HepG2 (cell line): ENCODE results near the gene ANKRD44. TPM values are rescaled to one million over a fixed set of nuclear protein-coding genes. Genes with fewer than 3 reads are reported as not detected.

Experiments
- ATAC-seq: fragments of 200-7000 bp; cut with Tn5 transposase; 3 replicates; pipeline ENCODE4 v1.9.1; 2020; ENCODE audit warnings: mild to moderate bottlenecking, moderate library complexity
- BruUV-seq: library from RNA; stranded (reverse); fragments of 400-500 nt; replicated peaks from 2 replicates; lab custom pipeline; 2021; lab: Mats Ljungman, UMichigan
- CTCF ChIA-PET: fragments of 300-600 bp; formaldehyde crosslinking; extraction: SDS; loops from one replicate; lab custom pipeline; 2021; ENCODE audit warnings: low total read pairs, inconsistent platforms, low intra/inter-chr PET ratio; lab: Yijun Ruan, JAX
- POLR2A ChIA-PET: fragments of 350-600 bp; sonication (Branson Sonifier 250); formaldehyde crosslinking; loops from one replicate; lab custom pipeline; 2020; ENCODE audit warnings: antibody characterized with exemption, inconsistent platforms; lab: Yijun Ruan, JAX
- DNase-seq: peaks from one replicate; pipeline ENCODE4 v3.0.0-alpha.2; 2015; ENCODE audit warnings: low spot score
- FAIRE-seq: peaks from 3 replicates; lab custom pipeline; 2011; peaks lifted over from hg19 to GRCh38; lab: Jason Lieb, UNC
- H2AFZ ChIP-seq: one replicate; pipeline ENCODE4 v1.6.1; 2011; ENCODE audit warnings: low read length, inconsistent platforms
- H3K27ac ChIP-seq: fragments of 300-600 bp; 3 replicates; pipeline ENCODE4 v1.8.0; 2011; ENCODE audit warnings: mixed run types, mild to moderate bottlenecking, mixed read lengths, low read length, inconsistent platforms; ENCODE audit not compliant: insufficient read depth; ENCODE audit errors: extremely low read length
- H3K27me3 ChIP-seq, 2 experiments: fragments of 200-600 bp in 1 of 2; 2 replicates in 1 of 2; 3 replicates in 1 of 2; pipeline versions ENCODE4 v1.6.0 to v1.8.0; 2011; ENCODE audit warnings: low read length in 2 of 2, mild to moderate bottlenecking in 2 of 2, moderate library complexity in 2 of 2, inconsistent platforms in 1 of 2; ENCODE audit not compliant: insufficient read depth in 2 of 2, control insufficient read depth in 1 of 2
- H3K36me3 ChIP-seq, 2 experiments: fragments of 200-600 bp in 1 of 2; replicated peaks in 1 of 2; 2 replicates in 1 of 2; 3 replicates in 1 of 2; pipeline versions ENCODE4 v1.5.1 to v1.8.0; 2011; ENCODE audit warnings: low read length in 2 of 2, inconsistent platforms in 1 of 2; ENCODE audit not compliant: insufficient read depth in 2 of 2, control insufficient read depth in 1 of 2
- H3K4me1 ChIP-seq: 2 replicates; pipeline ENCODE4 v1.5.1; 2012; ENCODE audit warnings: low read length, inconsistent platforms; ENCODE audit not compliant: insufficient read depth
- H3K4me2 ChIP-seq: 2 replicates; pipeline ENCODE4 v1.6.0; 2011; ENCODE audit warnings: low read depth, low read length, inconsistent platforms
- H3K4me3 ChIP-seq, 3 experiments: fragments of 200-600 bp in 1 of 3; sonication (generic), shearing (Covaris generic) in 1 of 3; replicated peaks in 1 of 3; 2 replicates each; pipeline ENCODE4 v1.5.1; 2011 to 2016; ENCODE audit warnings: low read length in 3 of 3, inconsistent platforms in 2 of 3, low read depth in 2 of 3, mild to moderate bottlenecking in 2 of 3, control low read depth in 1 of 3, mixed read lengths in 1 of 3; ENCODE audit not compliant: insufficient read depth in 1 of 3
- H3K79me2 ChIP-seq: one replicate; pipeline ENCODE4 v1.6.1; 2011; ENCODE audit warnings: low read length, inconsistent platforms; ENCODE audit not compliant: insufficient read depth
- H3K9ac ChIP-seq: 2 replicates; pipeline ENCODE4 v1.6.0; 2011; ENCODE audit warnings: mild to moderate bottlenecking, low read depth, low read length, inconsistent platforms; ENCODE audit not compliant: insufficient read depth
- H3K9me3 ChIP-seq: 2 replicates; pipeline ENCODE4 v1.5.1; 2012; ENCODE audit warnings: mild to moderate bottlenecking, low read length
- H4K20me1 ChIP-seq: 2 replicates; pipeline ENCODE4 v1.6.0; 2011; ENCODE audit warnings: inconsistent platforms, mild to moderate bottlenecking, low read length, moderate library complexity; ENCODE audit not compliant: insufficient read depth
- CEBPZ ChIP-seq: IDR thresholded peaks from 2 replicates; pipeline ENCODE4 v1.6.1; 2012; ENCODE audit warnings: low read length, improper control_type of control experiment
- GATAD1 ChIP-seq: IDR thresholded peaks from 2 replicates; pipeline ENCODE4 v1.6.1; 2016; ENCODE audit warnings: missing genetic modification reagents, missing compliant biosample characterization
- HDAC2 ChIP-seq: sonication (generic); formaldehyde crosslinking; IDR thresholded peaks from 2 replicates; pipeline ENCODE4 v1.4.0; 2020; ENCODE audit warnings: missing genetic modification reagents
- HNRNPL ChIP-seq: fragments of 200-400 bp; formaldehyde crosslinking; IDR thresholded peaks from 2 replicates; pipeline ENCODE4 v1.6.1; 2017; ENCODE audit warnings: mild to moderate bottlenecking, low read depth, low read length
- KAT2B ChIP-seq: fragments of 150-350 bp; IDR thresholded peaks from 2 replicates; pipeline ENCODE4 v1.6.1; 2014; ENCODE audit warnings: low read depth, low read length, borderline replicate concordance
- MEIS1 ChIP-seq: sonication (generic); formaldehyde crosslinking; IDR thresholded peaks from 2 replicates; pipeline ENCODE4 v1.9.0; 2021; ENCODE audit warnings: mild to moderate bottlenecking, missing genetic modification reagents, moderate library complexity, borderline replicate concordance
- NBN ChIP-seq: fragments of 450-650 bp; conservative IDR thresholded peaks from 2 replicates; pipeline ENCODE4 v1.6.1; 2017
- PHB2 ChIP-seq: fragments of 450-650 bp; IDR thresholded peaks from 2 replicates; pipeline ENCODE4 v1.6.1; 2018; ENCODE audit not compliant: partially characterized antibody
- RFXANK ChIP-seq: IDR thresholded peaks from 2 replicates; pipeline ENCODE4 v1.6.1; 2016
- TBX3 ChIP-seq: fragments of 450-650 bp; IDR thresholded peaks from 2 replicates; pipeline ENCODE4 v1.6.1; 2017; ENCODE audit warnings: antibody characterized with exemption, mild to moderate bottlenecking, inconsistent platforms, borderline replicate concordance
- ZFP90 ChIP-seq: sonication (generic); formaldehyde crosslinking; IDR thresholded peaks from 2 replicates; pipeline ENCODE4 v1.8.0; 2022; ENCODE audit warnings: missing genetic modification reagents, mild to moderate bottlenecking, inconsistent platforms, borderline replicate concordance
- ZNF326 ChIP-seq: sonication (generic); formaldehyde crosslinking; IDR thresholded peaks from 2 replicates; pipeline ENCODE4 v1.4.0; 2020; ENCODE audit warnings: missing genetic modification reagents, borderline replicate concordance
- ZNF629 ChIP-seq: sonication (generic); formaldehyde crosslinking; conservative IDR thresholded peaks from 2 replicates; pipeline ENCODE4 v1.5.0; 2020; ENCODE audit warnings: missing genetic modification reagents
- ZNF674 ChIP-seq: sonication (generic); formaldehyde crosslinking; IDR thresholded peaks from 2 replicates; pipeline ENCODE4 v1.5.0; 2020; ENCODE audit warnings: low read depth, mild to moderate bottlenecking, missing genetic modification reagents
- ZNF891 ChIP-seq: sonication (generic); formaldehyde crosslinking; IDR thresholded peaks from 2 replicates; pipeline ENCODE4 v1.5.0; 2020; ENCODE audit warnings: mild to moderate bottlenecking, missing genetic modification reagents
- WGBS: methylation state at CpG from one replicate; pipeline ENCODE4 v1.1.6; 2017; ENCODE audit warnings: low lambda C conversion rate; 5-methylcytosine and 5-hydroxymethylcytosine counted together
- in situ Hi-C: cut with HindIII; loops from 2 replicates; pipeline ENCODE4 v1.10.0; 2017; ENCODE audit warnings: low pct_unique_long_range_greater_than_20kb; ENCODE audit not compliant: extremely low pct_ligation_motif_present
- intact Hi-C: fragments of 100-400 bp; cut with micrococcal nuclease; formaldehyde crosslinking; loops from one replicate; pipeline ENCODE4 v1.10.0; 2022; ENCODE audit not compliant: unreplicated experiment
- polyA plus RNA-seq, 8 experiments: library from polyadenylated mRNA; depleted of rRNA in 3 of 8; stranded (reverse) in 7 of 8; unstranded in 1 of 8; fragments of >200 nt; fragmentation: Illumina TruSeq in 4 of 8; extraction: Trizol in 4 of 8; gene quantifications; 2 replicates each; pipeline versions ENCODE4 v1.2.1 to v1.2.3, GENCODE V29; 2011 to 2016; ENCODE audit warnings: low read depth in 4 of 8, missing spikeins in 1 of 8, mixed read lengths in 1 of 8; ENCODE audit not compliant: insufficient read depth in 1 of 8
- total RNA-seq, 5 experiments: library from RNA; depleted of rRNA; stranded (reverse); fragments of >200 nt; fragmentation: Illumina TruSeq; extraction: Trizol; gene quantifications; 2 replicates each; pipeline ENCODE4 v1.2.3, GENCODE V29; 2016; ENCODE audit warnings: low read depth in 1 of 5
- TF ChIP-seq, protein P1 (sequence below): sonication (generic); formaldehyde crosslinking; conservative IDR thresholded peaks from 2 replicates; pipeline ENCODE4 v1.8.0; 2022; ENCODE audit warnings: missing genetic modification reagents
- TF ChIP-seq, protein P2 (sequence below): sonication (generic); formaldehyde crosslinking; IDR thresholded peaks from 2 replicates; pipeline ENCODE4 v1.8.1; 2023; ENCODE audit warnings: mild to moderate bottlenecking, moderate library complexity, missing genetic modification reagents
- TF ChIP-seq, protein P3 (sequence below): sonication (generic); formaldehyde crosslinking; IDR thresholded peaks from 2 replicates; pipeline ENCODE4 v1.5.0; 2020; ENCODE audit warnings: missing genetic modification reagents

The ANKRD44 gene
- total and polyA plus RNA-seq, 2 of the 13 experiments (the other 11 are each of a cell fraction or from before 2014, with no cell fraction given): 0.04 to 0.11 TPM

DNA sequence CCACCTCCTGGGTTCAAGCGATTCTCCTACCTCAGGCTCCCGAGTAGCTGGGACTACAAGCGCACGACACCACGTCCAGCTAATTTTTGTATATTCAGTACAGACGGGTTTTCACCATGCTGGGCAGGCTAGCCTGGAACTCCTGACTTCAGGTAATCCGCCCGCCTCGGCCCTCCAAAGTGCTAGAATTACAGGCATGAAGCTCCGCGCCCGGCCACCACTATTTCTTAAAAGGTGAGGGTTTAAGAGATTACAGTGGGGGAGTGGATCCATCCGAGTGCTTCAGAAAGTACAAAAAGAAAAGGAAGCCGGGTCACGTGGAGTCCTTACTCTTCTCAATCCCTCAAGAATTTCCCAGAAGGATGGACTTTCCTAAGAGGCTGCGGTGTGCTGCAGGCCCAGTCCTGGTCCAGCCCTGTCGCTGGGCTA, 146.9 kb downstream of the ANKRD44 start:
- in situ Hi-C loops (loop anchor here (5.0 to 10.0 kb wide), 2 partner anchors 51 to 149 kb away; no protein-coding TSS in a partner anchor), intact Hi-C loops (no loop called here)
- Histone ChIP-seq H3K9me3 (no peaks in the 10 kb centered on the region), H2AFZ (no peak overlapping the region), H3K79me2 (no peaks in the 10 kb centered on the region), H3K4me2 (no peak overlapping the region), H3K4me1 (peaks cover 26% of the 10 kb centered on the region), H3K36me3 (no peaks in the 10 kb centered on the region), H3K27me3 (peaks cover 0 to 4% of the 10 kb centered on the region in 2 experiments; a peak in 2 of 5 replicates), H3K9ac (no peak overlapping the region), H3K27ac (no peak overlapping the region), H3K4me3 (no peak overlapping the region), H4K20me1 (no peaks in the 10 kb centered on the region)
- no peak for ATAC-seq
- no TSS peak for BruUV-seq
- ChIA-PET POLR2A (no interaction called here), CTCF (no interaction called here)
- DNase-seq: no peak
- TF ChIP-seq ZNF629 (CRISPR knock-in tag): no peak
- no peak for TF ChIP-seq RFXANK
- no peak for TF ChIP-seq TBX3
- TF ChIP-seq ZFP90 (CRISPR knock-in tag): no peak
- no peak for TF ChIP-seq NBN
- TF ChIP-seq, protein P1, sequence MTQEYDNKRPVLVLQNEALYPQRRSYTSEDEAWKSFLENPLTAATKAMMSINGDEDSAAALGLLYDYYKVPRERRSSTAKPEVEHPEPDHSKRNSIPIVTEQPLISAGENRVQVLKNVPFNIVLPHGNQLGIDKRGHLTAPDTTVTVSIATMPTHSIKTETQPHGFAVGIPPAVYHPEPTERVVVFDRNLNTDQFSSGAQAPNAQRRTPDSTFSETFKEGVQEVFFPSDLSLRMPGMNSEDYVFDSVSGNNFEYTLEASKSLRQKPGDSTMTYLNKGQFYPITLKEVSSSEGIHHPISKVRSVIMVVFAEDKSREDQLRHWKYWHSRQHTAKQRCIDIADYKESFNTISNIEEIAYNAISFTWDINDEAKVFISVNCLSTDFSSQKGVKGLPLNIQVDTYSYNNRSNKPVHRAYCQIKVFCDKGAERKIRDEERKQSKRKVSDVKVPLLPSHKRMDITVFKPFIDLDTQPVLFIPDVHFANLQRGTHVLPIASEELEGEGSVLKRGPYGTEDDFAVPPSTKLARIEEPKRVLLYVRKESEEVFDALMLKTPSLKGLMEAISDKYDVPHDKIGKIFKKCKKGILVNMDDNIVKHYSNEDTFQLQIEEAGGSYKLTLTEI (CRISPR knock-in tag): no peak
- no peak for TF ChIP-seq HNRNPL
- TF ChIP-seq GATAD1 (CRISPR knock-in tag): no peak
- TF ChIP-seq PHB2: no peak
- TF ChIP-seq KAT2B: no peak
- TF ChIP-seq HDAC2 (CRISPR knock-in tag): no peak
- no peak for TF ChIP-seq MEIS1 (CRISPR knock-in tag)
- TF ChIP-seq, protein P2, sequence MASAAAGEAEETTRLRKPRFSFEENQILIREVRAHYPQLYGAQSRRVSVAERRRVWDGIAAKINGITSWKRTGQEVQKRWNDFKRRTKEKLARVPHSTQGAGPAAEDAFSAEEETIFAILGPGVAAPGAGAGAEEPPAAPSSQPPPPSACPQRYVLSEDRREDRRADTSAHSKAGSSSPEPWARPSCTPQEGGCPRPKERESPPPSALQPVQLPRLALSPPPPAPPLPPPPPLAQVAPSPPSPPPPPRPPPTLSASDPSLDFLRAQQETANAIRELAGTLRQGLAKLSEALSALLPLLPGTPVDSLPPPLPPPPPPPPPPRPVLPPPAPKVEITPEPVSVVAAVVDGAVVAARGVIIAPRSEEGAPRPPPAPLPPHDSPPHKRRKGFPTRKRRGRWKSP (CRISPR knock-in tag): no peak
- no peak for TF ChIP-seq ZNF674 (CRISPR knock-in tag)
- no peak for TF ChIP-seq ZNF891 (CRISPR knock-in tag)
- TF ChIP-seq CEBPZ: no peak
- no peak for TF ChIP-seq ZNF326
- TF ChIP-seq, protein P3, sequence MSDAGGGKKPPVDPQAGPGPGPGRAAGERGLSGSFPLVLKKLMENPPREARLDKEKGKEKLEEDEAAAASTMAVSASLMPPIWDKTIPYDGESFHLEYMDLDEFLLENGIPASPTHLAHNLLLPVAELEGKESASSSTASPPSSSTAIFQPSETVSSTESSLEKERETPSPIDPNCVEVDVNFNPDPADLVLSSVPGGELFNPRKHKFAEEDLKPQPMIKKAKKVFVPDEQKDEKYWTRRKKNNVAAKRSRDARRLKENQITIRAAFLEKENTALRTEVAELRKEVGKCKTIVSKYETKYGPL (CRISPR knock-in tag): no peak
- WGBS: 62% methylated on average over 13 of the region's 17 CpGs
- FAIRE-seq: no peak
